Epithelial cell of proximal tubule (primary cell): ENCODE measurements around the gene AUTS2. TPM values are rescaled to one million over a fixed set of nuclear protein-coding genes. Genes with fewer than 3 reads are reported as not detected.

Experiments used
- DNase-seq: peaks from one replicate; pipeline ENCODE4 v3.0.0-alpha.2; 2011; ENCODE audit warnings: low read depth
- H3K4me3 ChIP-seq: 2 replicates; pipeline ENCODE4 v1.5.1; 2011; ENCODE audit warnings: low read depth, mild to moderate bottlenecking, low read length
- total RNA-seq: library from RNA; depleted of rRNA; stranded (reverse); fragments of >200 nt; gene quantifications from 2 replicates; pipeline ENCODE4 v1.2.3, GENCODE V29; 2015
- TF ChIP-seq, protein P1 (sequence below): conservative IDR thresholded peaks from 2 replicates; pipeline ENCODE4 v1.5.1; 2012; ENCODE audit warnings: low read depth, mild to moderate bottlenecking, low read length

Gene AUTS2
- total RNA-seq, 1 donor from 2014 or later: 10.0 TPM

DNA sequence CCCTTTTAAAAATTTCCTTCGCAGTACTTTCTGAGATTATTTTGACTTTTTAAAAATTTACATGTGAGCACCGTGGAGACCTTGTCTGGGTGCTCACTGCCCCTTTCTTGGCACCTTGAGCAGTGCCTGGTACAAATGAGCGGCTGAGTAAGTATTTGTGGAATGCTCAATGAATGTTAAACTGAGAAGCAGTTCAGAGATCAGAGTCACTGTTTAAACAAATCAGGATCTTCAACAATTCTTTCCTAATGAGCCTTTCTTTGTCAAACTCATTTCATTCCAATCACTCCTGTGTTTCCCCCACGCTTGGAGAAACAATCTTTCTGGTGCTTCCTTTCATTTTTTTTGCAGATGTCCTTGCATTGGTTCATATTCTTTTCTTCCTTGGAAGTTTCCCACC is 922.3 kb downstream of the AUTS2 start:
- no peak overlapping the region for H3K4me3 ChIP-seq
- DNase-seq: peak; percentile 46
- TF ChIP-seq, protein P1, sequence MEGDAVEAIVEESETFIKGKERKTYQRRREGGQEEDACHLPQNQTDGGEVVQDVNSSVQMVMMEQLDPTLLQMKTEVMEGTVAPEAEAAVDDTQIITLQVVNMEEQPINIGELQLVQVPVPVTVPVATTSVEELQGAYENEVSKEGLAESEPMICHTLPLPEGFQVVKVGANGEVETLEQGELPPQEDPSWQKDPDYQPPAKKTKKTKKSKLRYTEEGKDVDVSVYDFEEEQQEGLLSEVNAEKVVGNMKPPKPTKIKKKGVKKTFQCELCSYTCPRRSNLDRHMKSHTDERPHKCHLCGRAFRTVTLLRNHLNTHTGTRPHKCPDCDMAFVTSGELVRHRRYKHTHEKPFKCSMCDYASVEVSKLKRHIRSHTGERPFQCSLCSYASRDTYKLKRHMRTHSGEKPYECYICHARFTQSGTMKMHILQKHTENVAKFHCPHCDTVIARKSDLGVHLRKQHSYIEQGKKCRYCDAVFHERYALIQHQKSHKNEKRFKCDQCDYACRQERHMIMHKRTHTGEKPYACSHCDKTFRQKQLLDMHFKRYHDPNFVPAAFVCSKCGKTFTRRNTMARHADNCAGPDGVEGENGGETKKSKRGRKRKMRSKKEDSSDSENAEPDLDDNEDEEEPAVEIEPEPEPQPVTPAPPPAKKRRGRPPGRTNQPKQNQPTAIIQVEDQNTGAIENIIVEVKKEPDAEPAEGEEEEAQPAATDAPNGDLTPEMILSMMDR: no peak

DNA sequence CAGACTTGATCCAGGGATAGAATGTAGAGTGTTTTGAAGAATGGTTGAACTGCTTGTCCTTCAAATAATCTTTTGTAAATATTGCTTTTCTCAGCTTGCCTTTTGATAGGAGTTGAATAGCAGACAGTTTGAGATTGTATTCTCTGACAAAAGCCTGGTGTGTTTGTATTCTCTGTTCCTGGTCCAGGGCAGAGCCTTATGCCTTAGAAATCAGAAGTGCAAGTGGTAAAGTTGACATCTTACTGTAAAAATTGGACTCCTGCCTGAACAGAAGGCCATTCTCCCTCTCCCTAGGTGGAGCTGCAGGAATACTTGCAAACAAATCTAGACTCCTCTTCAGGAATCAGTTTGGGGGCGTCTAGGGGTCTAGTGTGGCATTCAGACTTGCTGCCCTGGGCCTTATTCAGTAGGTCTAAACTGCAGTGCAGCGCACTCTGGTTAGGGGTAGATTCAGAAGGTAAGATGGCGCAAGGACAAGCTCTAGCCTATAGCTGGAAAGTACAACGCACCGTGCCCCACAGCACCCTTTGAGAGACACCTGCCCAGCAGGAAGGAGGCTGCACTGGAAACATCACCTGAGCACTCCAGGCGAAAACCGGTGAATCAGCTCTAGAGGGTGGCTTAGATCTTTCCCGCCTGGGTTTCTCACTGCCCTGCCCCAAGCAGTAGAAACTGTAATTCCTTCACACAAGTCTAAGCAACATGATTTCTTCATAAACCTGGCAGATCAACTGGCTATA is 925.1 kb downstream of the AUTS2 start:
- no peak for DNase-seq
- no peak overlapping the region for H3K4me3 ChIP-seq
- TF ChIP-seq, protein P1: no peak

GRCh38 chr7:70523989-70524351 is 925.7 kb downstream of the AUTS2 start:
- no peak for DNase-seq
- no peak overlapping the region for H3K4me3 ChIP-seq
- TF ChIP-seq, protein P1: no peak

GRCh38 chr7:70525991-70526390 is 927.7 kb downstream of the AUTS2 start:
- no peak overlapping the region for H3K4me3 ChIP-seq
- TF ChIP-seq, protein P1: no peak
- no peak for DNase-seq

- TF ChIP-seq, protein P1: no peak
- DNase-seq: no peak
- H3K4me3 ChIP-seq: no peak overlapping the region
Observed at GRCh38 chr7:70527520-70528115, 929.3 kb downstream of the AUTS2 start.

DNA sequence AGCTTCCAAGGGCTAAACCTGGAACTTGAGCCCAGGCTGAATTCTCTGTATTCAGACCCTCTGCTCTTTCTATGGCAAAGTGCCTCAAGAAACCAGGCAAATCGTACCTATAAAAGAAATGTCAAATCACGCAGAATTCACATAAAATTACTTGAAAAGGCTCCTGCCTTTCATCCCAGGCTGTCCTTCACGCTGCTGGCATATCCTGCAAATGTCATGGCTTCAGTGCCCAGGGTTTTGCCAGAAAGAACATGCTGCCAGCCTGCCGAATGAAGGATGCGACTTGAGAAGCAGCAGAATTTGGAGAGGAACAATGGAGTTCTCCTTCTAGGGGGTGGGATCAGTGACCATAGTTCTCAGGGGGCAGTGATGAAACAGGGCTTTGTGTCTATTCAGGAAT is 931.2 kb downstream of the AUTS2 start:
- no peak overlapping the region for H3K4me3 ChIP-seq
- TF ChIP-seq, protein P1: no peak
- DNase-seq: no peak
